ENCODE results near the gene AMACR. TPM values are rescaled to one million over a fixed set of nuclear protein-coding genes. Genes with fewer than 3 reads are reported as not detected.
A peak's percentile ranks its signal among the peaks of the same experiment; 100 is the strongest.

The AMACR gene
- total RNA-seq, 1 donor from 2014 or later = 30.7 TPM

DNA sequence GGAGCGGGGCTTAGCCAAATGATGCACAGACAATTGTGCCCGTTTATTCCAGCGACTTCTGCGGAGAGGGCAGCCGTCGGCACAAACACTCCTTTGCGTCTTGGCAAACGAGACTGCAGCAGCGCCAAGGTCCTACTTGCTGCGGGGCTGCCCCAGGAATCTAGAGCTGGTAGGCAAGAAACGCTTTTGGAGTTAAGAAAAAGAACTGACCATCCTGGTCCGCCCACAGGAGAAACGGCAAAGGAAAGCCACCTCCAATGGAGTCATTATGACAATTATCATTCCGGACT is 69.4 kb downstream of the AMACR start:
- peaks cover 5% of the 10 kb centered on the region for H3K4me1 Mint-ChIP-seq (ENCODE audit: unreplicated experiment)
- no peaks in the 10 kb centered on the region for H3K9me3 Mint-ChIP-seq
- TF ChIP-seq, protein P1, sequence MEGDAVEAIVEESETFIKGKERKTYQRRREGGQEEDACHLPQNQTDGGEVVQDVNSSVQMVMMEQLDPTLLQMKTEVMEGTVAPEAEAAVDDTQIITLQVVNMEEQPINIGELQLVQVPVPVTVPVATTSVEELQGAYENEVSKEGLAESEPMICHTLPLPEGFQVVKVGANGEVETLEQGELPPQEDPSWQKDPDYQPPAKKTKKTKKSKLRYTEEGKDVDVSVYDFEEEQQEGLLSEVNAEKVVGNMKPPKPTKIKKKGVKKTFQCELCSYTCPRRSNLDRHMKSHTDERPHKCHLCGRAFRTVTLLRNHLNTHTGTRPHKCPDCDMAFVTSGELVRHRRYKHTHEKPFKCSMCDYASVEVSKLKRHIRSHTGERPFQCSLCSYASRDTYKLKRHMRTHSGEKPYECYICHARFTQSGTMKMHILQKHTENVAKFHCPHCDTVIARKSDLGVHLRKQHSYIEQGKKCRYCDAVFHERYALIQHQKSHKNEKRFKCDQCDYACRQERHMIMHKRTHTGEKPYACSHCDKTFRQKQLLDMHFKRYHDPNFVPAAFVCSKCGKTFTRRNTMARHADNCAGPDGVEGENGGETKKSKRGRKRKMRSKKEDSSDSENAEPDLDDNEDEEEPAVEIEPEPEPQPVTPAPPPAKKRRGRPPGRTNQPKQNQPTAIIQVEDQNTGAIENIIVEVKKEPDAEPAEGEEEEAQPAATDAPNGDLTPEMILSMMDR (conservative IDR thresholded peaks at IDR 0.05) = no peak
- H3K4me3 Mint-ChIP-seq = no peak overlapping the region
- DNase-seq (ENCODE audit: extremely low spot score, unreplicated experiment) = no peak
- no peaks in the 10 kb centered on the region for H3K36me3 Mint-ChIP-seq
- H3K27ac Mint-ChIP-seq = no peak overlapping the region
- peaks cover 43% of the 10 kb centered on the region for H3K27me3 Mint-ChIP-seq

DNA sequence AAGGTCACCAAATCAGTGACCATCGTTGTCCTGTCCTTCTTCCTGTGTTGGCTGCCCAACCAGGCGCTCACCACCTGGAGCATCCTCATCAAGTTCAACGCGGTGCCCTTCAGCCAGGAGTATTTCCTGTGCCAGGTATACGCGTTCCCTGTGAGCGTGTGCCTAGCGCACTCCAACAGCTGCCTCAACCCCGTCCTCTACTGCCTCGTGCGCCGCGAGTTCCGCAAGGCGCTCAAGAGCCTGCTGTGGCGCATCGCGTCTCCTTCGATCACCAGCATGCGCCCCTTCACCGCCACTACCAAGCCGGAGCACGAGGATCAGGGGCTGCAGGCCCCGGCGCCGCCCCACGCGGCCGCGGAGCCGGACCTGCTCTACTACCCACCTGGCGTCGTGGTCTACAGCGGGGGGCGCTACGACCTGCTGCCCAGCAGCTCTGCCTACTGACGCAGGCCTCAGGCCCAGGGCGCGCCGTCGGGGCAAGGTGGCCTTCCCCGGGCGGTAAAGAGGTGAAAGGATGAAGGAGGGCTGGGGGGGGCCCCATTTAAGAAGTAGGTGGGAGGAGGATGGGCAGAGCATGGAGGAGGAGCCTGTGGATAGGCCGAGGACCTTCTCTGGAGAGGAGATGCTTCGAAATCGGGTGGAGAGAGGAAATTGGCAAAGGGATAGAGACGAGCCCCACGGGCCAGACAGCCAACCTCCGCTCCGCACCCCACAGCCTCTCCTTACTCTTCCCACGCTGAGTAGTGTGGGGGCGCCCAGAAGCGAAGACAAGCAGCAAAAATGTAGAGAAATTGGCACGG is 69.9 kb downstream of the AMACR start:
- TF ChIP-seq, protein P1 (conservative IDR thresholded peaks at IDR 0.05) = no peak
- no peaks in the 10 kb centered on the region for H3K9me3 Mint-ChIP-seq
- H3K27me3 Mint-ChIP-seq = peaks cover 43% of the 10 kb centered on the region
- no peaks in the 10 kb centered on the region for H3K36me3 Mint-ChIP-seq
- DNase-seq (ENCODE audit: extremely low spot score, unreplicated experiment) = no peak
- H3K4me1 Mint-ChIP-seq (ENCODE audit: unreplicated experiment) = peaks cover 5% of the 10 kb centered on the region
- H3K27ac Mint-ChIP-seq = no peak overlapping the region
- H3K4me3 Mint-ChIP-seq = no peak overlapping the region

DNA sequence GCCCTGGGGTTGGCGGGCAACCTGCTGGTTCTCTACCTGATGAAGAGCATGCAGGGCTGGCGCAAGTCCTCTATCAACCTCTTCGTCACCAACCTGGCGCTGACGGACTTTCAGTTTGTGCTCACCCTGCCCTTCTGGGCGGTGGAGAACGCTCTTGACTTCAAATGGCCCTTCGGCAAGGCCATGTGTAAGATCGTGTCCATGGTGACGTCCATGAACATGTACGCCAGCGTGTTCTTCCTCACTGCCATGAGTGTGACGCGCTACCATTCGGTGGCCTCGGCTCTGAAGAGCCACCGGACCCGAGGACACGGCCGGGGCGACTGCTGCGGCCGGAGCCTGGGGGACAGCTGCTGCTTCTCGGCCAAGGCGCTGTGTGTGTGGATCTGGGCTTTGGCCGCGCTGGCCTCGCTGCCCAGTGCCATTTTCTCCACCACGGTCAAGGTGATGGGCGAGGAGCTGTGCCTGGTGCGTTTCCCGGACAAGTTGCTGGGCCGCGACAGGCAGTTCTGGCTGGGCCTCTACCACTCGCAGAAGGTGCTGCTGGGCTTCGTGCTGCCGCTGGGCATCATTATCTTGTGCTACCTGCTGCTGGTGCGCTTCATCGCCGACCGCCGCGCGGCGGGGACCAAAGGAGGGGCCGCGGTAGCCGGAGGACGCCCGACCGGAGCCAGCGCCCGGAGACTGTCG is 70.7 kb downstream of the AMACR start:
- no peaks in the 10 kb centered on the region for H3K9me3 Mint-ChIP-seq

DNA sequence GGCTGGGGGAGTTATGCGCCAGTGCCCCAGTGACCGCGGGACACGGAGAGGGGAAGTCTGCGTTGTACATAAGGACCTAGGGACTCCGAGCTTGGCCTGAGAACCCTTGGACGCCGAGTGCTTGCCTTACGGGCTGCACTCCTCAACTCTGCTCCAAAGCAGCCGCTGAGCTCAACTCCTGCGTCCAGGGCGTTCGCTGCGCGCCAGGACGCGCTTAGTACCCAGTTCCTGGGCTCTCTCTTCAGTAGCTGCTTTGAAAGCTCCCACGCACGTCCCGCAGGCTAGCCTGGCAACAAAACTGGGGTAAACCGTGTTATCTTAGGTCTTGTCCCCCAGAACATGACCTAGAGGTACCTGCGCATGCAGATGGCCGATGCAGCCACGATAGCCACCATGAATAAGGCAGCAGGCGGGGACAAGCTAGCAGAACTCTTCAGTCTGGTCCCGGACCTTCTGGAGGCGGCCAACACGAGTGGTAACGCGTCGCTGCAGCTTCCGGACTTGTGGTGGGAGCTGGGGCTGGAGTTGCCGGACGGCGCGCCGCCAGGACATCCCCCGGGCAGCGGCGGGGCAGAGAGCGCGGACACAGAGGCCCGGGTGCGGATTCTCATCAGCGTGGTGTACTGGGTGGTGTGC is 71.4 kb downstream of the AMACR start, which contains the start of gene RXFP3:
TSS of gene RXFP3 (plus strand) at position 6 of the 636 bp plus-strand sequence. CDS start at position 361, 355 bp downstream.
- DNase-seq (ENCODE audit: extremely low spot score, unreplicated experiment) = no peak
- Mint-ChIP-seq H3K4me3 (peak within 1 kb of the TSS; percentile 86), H3K4me1 (ENCODE audit: unreplicated experiment) (peaks cover 5% of the 10 kb centered on the region), H3K27ac (no peak within 1 kb of the TSS), H3K27me3 (peaks cover 34% of the 10 kb centered on the region), H3K36me3 (no peaks in the 10 kb centered on the region), H3K9me3 (no peaks in the 10 kb centered on the region)
- TF ChIP-seq, protein P1 (conservative IDR thresholded peaks at IDR 0.05) = no peak

More for the DNA sequence above, 70.7 kb downstream of the AMACR start:
- no peak for DNase-seq (ENCODE audit: extremely low spot score, unreplicated experiment)
- Mint-ChIP-seq H3K36me3 (no peaks in the 10 kb centered on the region), H3K4me1 (ENCODE audit: unreplicated experiment) (peaks cover 5% of the 10 kb centered on the region), H3K27me3 (peaks cover 39% of the 10 kb centered on the region), H3K4me3 (no peak overlapping the region), H3K27ac (no peak overlapping the region)
- TF ChIP-seq, protein P1 (conservative IDR thresholded peaks at IDR 0.05) = no peak

Other genes starting within 250 kb of the AMACR start
- 1.5 and 32.1 TPM in 2 replicates for gene ADAMTS12, start 116.1 kb downstream of the AMACR start, total RNA-seq (ENCODE audit: low replicate concordance)
- gene RXFP3, start 71.7 kb downstream of the AMACR start, total RNA-seq (ENCODE audit: low replicate concordance) = 0.31 TPM in 1 of 2 replicates, not detected in the other
- gene SLC45A2, start 23.4 kb downstream of the AMACR start, total RNA-seq (ENCODE audit: low replicate concordance) = 0.62 and 2.1 TPM in 2 replicates
- gene C1QTNF3, start 35.2 kb upstream of the AMACR start, total RNA-seq (ENCODE audit: low replicate concordance) = 3.2 and 5.1 TPM in 2 replicates

All from type B pancreatic cell (in vitro differentiated cells).